ENCODE data around the gene DUSP1. TPM values are rescaled to one million over a fixed set of nuclear protein-coding genes. Genes with fewer than 3 reads are reported as not detected.

The DUSP1 gene
- total and polyA plus RNA-seq, 9 donors, result 38.0 to 167 (median 93.5) TPM

DNA sequence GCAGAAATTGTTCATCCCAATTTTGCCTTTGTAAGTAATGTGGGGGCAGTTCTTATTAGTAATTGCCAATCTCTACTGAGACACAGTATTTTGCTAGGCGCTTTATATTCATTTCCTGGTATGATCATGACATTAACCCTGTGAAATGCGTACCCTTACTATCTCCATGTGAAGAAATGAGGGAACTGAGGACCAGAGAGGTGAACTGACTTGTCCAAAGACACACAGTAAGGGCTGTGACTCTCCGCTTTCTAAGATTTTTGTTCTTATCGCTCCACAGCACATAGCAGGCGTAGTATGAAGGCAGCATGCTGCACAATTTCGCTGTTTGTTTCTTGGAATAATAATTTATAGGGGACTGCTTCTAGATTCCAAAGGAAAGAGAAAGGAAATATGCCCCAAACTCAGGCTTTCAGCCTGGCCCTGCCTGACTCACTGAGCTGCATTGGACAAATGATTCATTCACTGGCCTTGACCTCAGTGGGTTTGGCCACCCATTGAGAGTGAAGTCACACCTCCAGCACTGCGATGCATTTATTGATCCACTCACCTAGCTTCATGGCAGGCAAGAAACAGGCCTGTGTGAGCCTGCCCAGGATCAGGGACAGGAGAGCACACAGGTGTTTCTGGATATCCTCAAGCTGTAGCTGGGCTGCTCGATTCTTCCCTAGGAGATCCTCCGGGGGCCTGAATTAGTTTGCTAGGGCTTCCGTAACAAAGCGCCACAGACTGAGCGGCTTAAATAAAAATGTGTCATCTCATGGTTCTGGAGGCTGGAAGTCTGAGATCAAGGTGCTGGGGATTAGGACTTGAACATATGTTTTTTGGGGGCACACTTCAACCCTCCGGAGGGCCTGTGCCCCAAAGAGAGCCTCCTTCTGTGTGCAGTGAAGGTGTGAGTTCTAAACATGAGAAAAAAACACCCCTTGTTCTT is 7.2 kb upstream of the DUSP1 start:
- no peaks in the 10 kb centered on the region for H3K9me3 ChIP-seq (replicated peaks; ENCODE audit: control insufficient read depth, low read depth, low read length)
- no peaks in the 10 kb centered on the region for H3K27me3 ChIP-seq (ENCODE audit: control insufficient read depth, insufficient read depth, low read length)
- DNase-seq, result no peak
- 76% methylated on average over 6 of the region's 13 CpGs for WGBS (ENCODE audit: insufficient coverage)
- H3K27ac ChIP-seq (ENCODE audit: low read length), result peak overlapping the region; percentile 37
- H3K4me3 ChIP-seq (ENCODE audit: low read length), result no peak overlapping the region
- H3K4me1 ChIP-seq (ENCODE audit: control insufficient read depth, insufficient read depth, low read length), result peaks cover 17% of the 10 kb centered on the region
- no peaks in the 10 kb centered on the region for H3K36me3 ChIP-seq (ENCODE audit: control insufficient read depth, insufficient read depth, low read length)

DNA sequence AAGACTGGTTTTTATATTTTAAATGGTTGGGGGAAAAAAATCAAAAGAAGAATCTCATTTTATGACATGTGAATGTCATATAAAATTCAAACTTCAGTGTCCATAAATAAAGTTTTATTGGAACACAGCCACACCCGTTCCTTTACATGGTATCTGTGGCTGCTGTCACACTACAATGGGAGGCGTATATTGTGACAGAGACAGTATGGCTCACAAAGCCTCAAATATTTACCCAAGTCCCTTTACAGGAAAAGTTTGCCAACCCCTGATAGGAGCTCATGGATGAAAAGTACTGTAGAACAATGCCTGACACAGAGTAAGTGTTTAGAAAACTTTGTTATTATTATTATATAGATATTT is 5.2 kb upstream of the DUSP1 start:
- H3K4me1 ChIP-seq (ENCODE audit: control insufficient read depth, insufficient read depth, low read length), result peaks cover 33% of the 10 kb centered on the region
- no peak for DNase-seq

DNA sequence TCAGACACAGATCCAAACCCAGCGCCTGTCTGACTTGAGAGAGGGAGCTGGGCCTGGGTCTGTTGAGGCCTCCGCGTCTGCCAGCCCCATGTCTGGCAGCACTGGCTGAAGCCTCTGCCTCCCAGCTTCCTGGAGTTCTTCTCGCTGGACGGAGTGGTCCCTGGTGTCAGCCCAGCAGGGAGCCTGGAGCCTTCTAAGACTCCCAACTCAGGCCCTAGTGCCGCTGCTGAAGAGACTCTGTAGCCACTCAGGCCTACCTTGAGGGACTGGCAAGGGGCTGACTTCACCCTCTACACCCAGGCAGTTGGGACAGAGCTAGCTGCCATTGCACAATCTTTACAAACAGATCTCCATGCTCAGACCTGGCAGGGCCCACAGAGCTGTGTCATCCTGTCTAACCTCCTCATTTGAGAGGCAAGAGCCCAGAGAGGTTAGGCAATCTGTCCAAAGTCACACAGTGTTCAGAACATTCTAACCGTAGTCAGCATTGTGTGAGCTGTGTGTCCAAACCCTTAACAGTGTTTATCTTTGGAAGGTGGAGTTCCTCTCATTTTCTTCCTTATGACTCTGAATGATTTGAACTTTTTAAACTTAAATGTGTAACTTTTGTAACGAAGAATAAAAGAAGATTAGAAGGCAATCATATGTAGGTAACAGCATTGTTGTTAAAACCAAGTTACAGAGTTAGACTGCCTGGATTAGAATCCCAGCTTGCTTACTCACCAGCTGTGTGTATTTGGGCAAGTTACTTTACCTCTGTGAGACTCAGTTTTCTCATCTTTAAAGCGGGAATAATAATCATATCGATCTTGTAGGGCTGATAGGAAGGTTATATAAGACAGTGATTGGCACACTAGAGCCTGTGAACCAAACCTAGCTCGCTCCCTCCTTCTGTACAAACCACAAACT is 4.6 kb upstream of the DUSP1 start:
- 84% methylated on average over 6 of the region's 11 CpGs for WGBS (ENCODE audit: insufficient coverage)
- Histone ChIP-seq H3K27ac (ENCODE audit: low read length) (no peak overlapping the region), H3K4me3 (ENCODE audit: low read length) (no peak overlapping the region), H3K4me1 (ENCODE audit: control insufficient read depth, insufficient read depth, low read length) (peaks cover 33% of the 10 kb centered on the region), H3K27me3 (ENCODE audit: control insufficient read depth, insufficient read depth, low read length) (no peaks in the 10 kb centered on the region), H3K9me3 (replicated peaks; ENCODE audit: control insufficient read depth, low read depth, low read length) (no peaks in the 10 kb centered on the region), H3K36me3 (ENCODE audit: control insufficient read depth, insufficient read depth, low read length) (no peaks in the 10 kb centered on the region)
- DNase-seq, result no peak

More for the DNA sequence above, 5.2 kb upstream of the DUSP1 start:
- Histone ChIP-seq H3K4me3 (ENCODE audit: low read length) (no peak overlapping the region), H3K27ac (ENCODE audit: low read length) (no peak overlapping the region), H3K27me3 (ENCODE audit: control insufficient read depth, insufficient read depth, low read length) (no peaks in the 10 kb centered on the region), H3K9me3 (replicated peaks; ENCODE audit: control insufficient read depth, low read depth, low read length) (no peaks in the 10 kb centered on the region), H3K36me3 (ENCODE audit: control insufficient read depth, insufficient read depth, low read length) (no peaks in the 10 kb centered on the region)
- WGBS (ENCODE audit: insufficient coverage), result no CpG with 5 or more reads among the region's 2 CpGs

DNA sequence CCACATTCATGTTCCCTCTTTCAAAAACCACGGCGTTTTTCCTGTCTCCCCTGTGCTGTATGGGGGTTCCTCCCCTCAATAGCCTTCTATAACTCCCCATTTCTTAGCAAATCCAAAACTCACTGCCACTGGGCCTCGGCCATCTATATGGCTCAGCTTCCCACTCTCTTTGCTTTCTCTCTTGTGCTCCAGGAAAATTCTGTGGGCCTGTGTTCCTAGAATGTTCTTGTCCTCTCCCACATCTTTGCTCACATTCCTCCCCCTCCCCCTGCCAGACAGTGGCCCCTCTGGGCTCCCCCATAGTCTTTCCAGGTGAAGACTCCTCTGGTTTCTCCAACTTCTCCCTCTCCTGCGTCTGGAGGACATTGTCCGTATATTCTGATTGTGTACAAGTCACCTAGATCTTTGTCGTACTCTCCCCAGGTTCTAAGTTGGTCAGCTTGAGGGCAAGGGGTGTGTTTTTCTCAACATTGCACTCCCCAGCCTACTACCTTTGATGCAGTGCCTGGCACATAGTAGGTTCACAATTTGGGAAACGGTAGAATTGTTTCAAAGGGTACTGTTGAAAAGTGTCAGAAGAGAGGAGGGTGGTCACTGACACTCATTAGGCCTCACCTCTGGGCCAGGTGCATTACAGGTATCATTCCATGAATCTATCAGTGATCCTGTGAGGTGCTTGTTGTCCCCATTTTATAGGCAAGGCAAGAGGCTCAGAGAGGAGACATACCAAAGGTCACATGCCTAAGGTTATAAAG is 3.7 kb upstream of the DUSP1 start:
- DNase-seq, result no peak
- H3K4me1 ChIP-seq (ENCODE audit: control insufficient read depth, insufficient read depth, low read length), result peaks cover 34% of the 10 kb centered on the region
- H3K27ac ChIP-seq (ENCODE audit: low read length), result no peak overlapping the region
- H3K4me3 ChIP-seq (ENCODE audit: low read length), result no peak overlapping the region
- H3K9me3 ChIP-seq (replicated peaks; ENCODE audit: control insufficient read depth, low read depth, low read length), result no peaks in the 10 kb centered on the region
- WGBS (ENCODE audit: insufficient coverage), result 74% methylated on average over 4 of the region's 7 CpGs
- peaks cover 3% of the 10 kb centered on the region for H3K36me3 ChIP-seq (ENCODE audit: control insufficient read depth, insufficient read depth, low read length)
- no peaks in the 10 kb centered on the region for H3K27me3 ChIP-seq (ENCODE audit: control insufficient read depth, insufficient read depth, low read length)

DNA sequence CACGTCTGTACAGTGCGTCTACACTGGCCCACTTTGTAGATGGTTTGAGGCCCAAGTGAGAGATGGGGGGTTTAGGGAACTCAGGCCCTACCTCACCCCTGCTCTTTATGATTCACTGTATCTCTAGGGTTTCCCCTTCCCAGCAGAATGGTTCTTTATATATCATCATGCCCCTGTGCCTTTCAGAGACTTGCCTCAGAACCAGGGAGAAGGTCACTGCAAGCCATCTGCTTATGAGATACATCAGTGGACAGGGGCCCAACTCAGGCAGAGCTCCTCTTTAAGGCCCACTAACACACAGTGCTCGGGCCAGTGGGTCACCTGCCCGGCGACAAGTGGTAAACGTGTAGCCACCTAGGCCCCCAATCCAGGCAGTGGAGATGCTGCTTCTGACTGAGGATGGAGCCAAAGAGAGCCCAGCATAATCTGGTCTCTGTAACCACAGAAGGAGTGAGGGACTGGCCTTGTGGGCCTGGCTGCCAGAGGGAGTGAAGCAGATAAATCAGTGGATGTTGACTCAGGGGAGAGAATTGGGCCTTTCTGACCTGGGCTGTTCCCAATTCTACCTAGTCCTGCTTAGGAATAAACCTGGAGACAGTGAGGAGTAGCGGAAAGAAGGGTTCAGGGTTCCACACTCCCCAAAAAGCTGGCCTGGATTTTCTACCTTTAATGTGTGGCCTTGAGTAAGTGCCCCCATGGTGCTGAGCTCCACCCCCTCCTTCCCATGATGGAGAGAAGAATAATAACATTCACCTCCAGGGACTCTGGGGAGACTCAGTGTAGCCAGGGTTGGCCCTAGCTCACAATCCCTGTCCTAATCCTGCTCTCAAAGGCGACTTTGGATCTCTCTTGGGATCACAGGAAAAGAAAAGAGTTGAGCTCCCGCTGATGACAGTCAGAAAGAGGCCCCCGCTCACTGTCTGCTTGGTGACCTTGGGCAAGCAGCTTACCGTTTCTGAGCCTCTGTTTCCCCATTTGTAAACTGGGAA is 2.8 kb upstream of the DUSP1 start:
- H3K27me3 ChIP-seq (ENCODE audit: control insufficient read depth, insufficient read depth, low read length), result no peaks in the 10 kb centered on the region
- H3K4me1 ChIP-seq (ENCODE audit: control insufficient read depth, insufficient read depth, low read length), result peaks cover 44% of the 10 kb centered on the region
- 88% methylated on average over 4 of the region's 11 CpGs for WGBS (ENCODE audit: insufficient coverage)
- no peak overlapping the region for H3K4me3 ChIP-seq (ENCODE audit: low read length)
- DNase-seq, result no peak
- H3K36me3 ChIP-seq (ENCODE audit: control insufficient read depth, insufficient read depth, low read length), result peaks cover 13% of the 10 kb centered on the region
- no peaks in the 10 kb centered on the region for H3K9me3 ChIP-seq (replicated peaks; ENCODE audit: control insufficient read depth, low read depth, low read length)
- H3K27ac ChIP-seq (ENCODE audit: low read length), result peak overlapping the region; percentile 62

DNA sequence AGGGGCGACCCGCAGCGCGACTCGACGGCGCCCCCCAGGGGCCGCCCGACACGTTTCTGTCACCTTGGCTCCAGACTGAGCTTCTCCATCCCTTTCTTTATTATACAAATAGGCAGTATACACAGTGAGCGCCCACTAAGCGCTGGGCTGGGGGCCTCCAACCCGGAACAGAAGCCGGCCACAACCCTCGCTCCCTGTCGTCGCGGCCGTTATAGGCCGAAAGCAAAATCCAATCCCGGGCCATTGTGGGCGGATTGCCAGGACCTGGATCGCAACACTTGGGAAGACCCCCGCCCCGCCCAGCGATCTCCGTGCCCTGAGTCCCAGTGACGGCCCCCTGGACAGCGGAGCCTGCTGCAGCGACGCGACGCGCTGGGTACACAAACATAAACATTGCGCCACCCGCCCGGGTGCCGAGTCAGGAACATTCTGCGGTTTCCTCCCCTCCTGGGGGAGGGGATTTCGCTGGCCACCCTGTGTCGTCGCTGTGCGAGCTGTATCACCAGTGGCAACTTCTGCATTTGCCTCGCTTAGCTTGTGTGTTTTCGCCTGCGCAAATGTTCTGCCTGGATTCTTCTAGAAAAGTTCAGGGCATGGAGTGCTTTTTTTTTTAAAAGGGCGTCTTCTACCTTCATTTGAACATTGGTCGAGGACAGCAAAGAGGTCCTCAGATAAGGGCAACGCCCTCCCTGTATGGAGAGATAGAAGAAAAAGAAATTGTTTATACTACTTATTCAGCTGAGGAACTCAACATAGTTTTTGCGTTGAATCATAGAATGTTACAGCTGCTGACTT is 1.3 kb upstream of the DUSP1 start:
- Histone ChIP-seq H3K27ac (ENCODE audit: low read length) (peak overlapping the region; percentile 99), H3K36me3 (ENCODE audit: control insufficient read depth, insufficient read depth, low read length) (peaks cover 26% of the 10 kb centered on the region), H3K4me3 (ENCODE audit: low read length) (peak overlapping the region; percentile 50), H3K4me1 (ENCODE audit: control insufficient read depth, insufficient read depth, low read length) (peaks cover 49% of the 10 kb centered on the region), H3K9me3 (replicated peaks; ENCODE audit: control insufficient read depth, low read depth, low read length) (no peaks in the 10 kb centered on the region), H3K27me3 (ENCODE audit: control insufficient read depth, insufficient read depth, low read length) (no peaks in the 10 kb centered on the region)
- DNase-seq, result peak; percentile 93
- 3% methylated on average over 34 of the region's 50 CpGs for WGBS (ENCODE audit: insufficient coverage)

DNA sequence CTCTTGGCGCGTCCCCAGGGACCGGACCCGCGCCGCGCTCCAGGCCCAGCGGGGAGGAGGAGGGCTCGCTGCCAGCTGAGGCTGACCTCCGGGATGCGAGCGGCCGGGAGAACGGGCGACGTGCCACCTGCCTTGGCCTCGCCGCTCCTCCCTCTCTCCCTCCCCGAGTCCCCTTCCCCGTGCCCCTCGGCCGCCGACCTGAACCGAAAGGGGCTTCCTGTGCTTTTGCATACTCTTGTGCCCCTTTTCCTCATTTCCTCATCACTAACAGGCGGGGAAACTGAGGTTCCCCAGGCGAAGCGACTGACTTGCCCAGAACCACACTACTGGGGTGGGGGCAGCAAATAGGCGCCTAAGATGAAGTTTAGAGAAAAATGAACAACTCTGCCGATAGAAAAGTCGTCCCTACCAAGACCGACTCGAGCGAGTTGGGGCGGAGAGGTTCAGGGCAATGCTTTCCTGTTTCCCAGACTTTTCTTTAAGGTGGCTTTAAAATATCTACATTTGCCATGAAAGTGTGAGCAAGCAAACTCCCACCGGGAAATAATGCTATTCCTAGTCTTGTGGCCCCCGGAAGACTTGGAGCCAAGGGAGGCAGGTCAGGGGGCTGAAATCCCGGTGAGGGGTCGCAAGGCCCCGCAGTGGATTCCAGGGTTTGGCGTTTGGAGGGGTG is 580 bp upstream of the DUSP1 start:
- peak overlapping the region; percentile 50 for H3K4me3 ChIP-seq (ENCODE audit: low read length)
- peak overlapping the region; percentile 99 for H3K27ac ChIP-seq (ENCODE audit: low read length)
- 0% methylated on average over 29 of the region's 40 CpGs for WGBS (ENCODE audit: insufficient coverage)

DNA sequence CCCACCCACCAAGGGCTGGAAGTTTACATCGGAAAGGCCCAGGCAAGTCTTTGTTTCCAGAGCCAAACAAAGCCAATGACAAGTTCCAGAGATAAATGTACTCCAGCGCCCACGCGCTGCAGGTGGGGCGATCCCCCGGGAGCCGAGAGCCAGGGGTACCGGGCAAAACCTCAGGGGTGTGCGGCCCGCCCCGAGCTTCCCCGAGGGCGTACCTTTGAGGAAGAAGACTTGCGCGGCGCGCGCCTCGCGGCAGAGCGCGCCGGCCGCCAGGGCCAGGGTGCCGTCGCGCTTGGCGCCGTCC is 671 bp downstream of the DUSP1 start:
- Histone ChIP-seq H3K27ac (ENCODE audit: low read length) (peak overlapping the region; percentile 99), H3K4me3 (ENCODE audit: low read length) (peak overlapping the region; percentile 96), H3K36me3 (ENCODE audit: control insufficient read depth, insufficient read depth, low read length) (peaks cover 27% of the 10 kb centered on the region), H3K9me3 (replicated peaks; ENCODE audit: control insufficient read depth, low read depth, low read length) (no peaks in the 10 kb centered on the region), H3K4me1 (ENCODE audit: control insufficient read depth, insufficient read depth, low read length) (peaks cover 67% of the 10 kb centered on the region), H3K27me3 (ENCODE audit: control insufficient read depth, insufficient read depth, low read length) (no peaks in the 10 kb centered on the region)
- WGBS (ENCODE audit: insufficient coverage), result under 1% methylated on average over 29 of the region's 29 CpGs
- DNase-seq, result no peak

More for the DNA sequence above, 580 bp upstream of the DUSP1 start:
- Histone ChIP-seq H3K36me3 (ENCODE audit: control insufficient read depth, insufficient read depth, low read length) (peaks cover 27% of the 10 kb centered on the region), H3K27me3 (ENCODE audit: control insufficient read depth, insufficient read depth, low read length) (no peaks in the 10 kb centered on the region), H3K4me1 (ENCODE audit: control insufficient read depth, insufficient read depth, low read length) (peaks cover 54% of the 10 kb centered on the region), H3K9me3 (replicated peaks; ENCODE audit: control insufficient read depth, low read depth, low read length) (no peaks in the 10 kb centered on the region)
- no peak for DNase-seq

Measured in muscle of leg (tissue), 11 donors.